ENCODE results near the gene INPP5E.

The INPP5E gene

GRCh38 chr9:136470792-136471469, 31.3 kb upstream of the INPP5E start:
- no peaks in the 10 kb centered on the region for H3K4me1 ChIP-seq (ENCODE audit: control insufficient read depth, insufficient read depth, low read length)
- no peaks in the 10 kb centered on the region for H3K27me3 ChIP-seq (ENCODE audit: control insufficient read depth, insufficient read depth, low read length)
- peaks cover 97% of the 10 kb centered on the region for H3K36me3 ChIP-seq (ENCODE audit: insufficient read depth, low read length)
- no peak overlapping the region for H3K4me2 ChIP-seq (ENCODE audit: low read length)
- H3K9ac ChIP-seq (ENCODE audit: low read depth, low read length), result no peak overlapping the region
- no peaks in the 10 kb centered on the region for H3K9me3 ChIP-seq (replicated peaks; ENCODE audit: low read length)
- H3K4me3 ChIP-seq (ENCODE audit: low read length), result no peak overlapping the region

GRCh38 chr9:136470356-136470755, 30.7 kb upstream of the INPP5E start:
- H3K4me3 ChIP-seq (ENCODE audit: low read length), result no peak overlapping the region
- H3K36me3 ChIP-seq (ENCODE audit: insufficient read depth, low read length), result peaks cover 97% of the 10 kb centered on the region
- H3K4me1 ChIP-seq (ENCODE audit: control insufficient read depth, insufficient read depth, low read length), result no peaks in the 10 kb centered on the region
- H3K9me3 ChIP-seq (replicated peaks; ENCODE audit: low read length), result no peaks in the 10 kb centered on the region
- H3K27me3 ChIP-seq (ENCODE audit: control insufficient read depth, insufficient read depth, low read length), result no peaks in the 10 kb centered on the region
- H3K4me2 ChIP-seq (ENCODE audit: low read length), result no peak overlapping the region
- no peak overlapping the region for H3K9ac ChIP-seq (ENCODE audit: low read depth, low read length)

- Histone ChIP-seq H3K9ac (ENCODE audit: low read depth, low read length) (no peak overlapping the region), H3K4me3 (ENCODE audit: low read length) (no peak overlapping the region), H3K9me3 (replicated peaks; ENCODE audit: low read length) (no peaks in the 10 kb centered on the region), H3K27me3 (ENCODE audit: control insufficient read depth, insufficient read depth, low read length) (no peaks in the 10 kb centered on the region), H3K4me1 (ENCODE audit: control insufficient read depth, insufficient read depth, low read length) (no peaks in the 10 kb centered on the region), H3K4me2 (ENCODE audit: low read length) (no peak overlapping the region), H3K36me3 (ENCODE audit: insufficient read depth, low read length) (peaks cover 97% of the 10 kb centered on the region)
These were observed 28.1 kb upstream of the INPP5E start for GRCh38 chr9:136467766-136468165.

GRCh38 chr9:136466155-136466541, 26.5 kb upstream of the INPP5E start:
- Histone ChIP-seq H3K4me2 (ENCODE audit: low read length) (no peak overlapping the region), H3K36me3 (ENCODE audit: insufficient read depth, low read length) (peaks cover 90% of the 10 kb centered on the region), H3K4me3 (ENCODE audit: low read length) (no peak overlapping the region), H3K27me3 (ENCODE audit: control insufficient read depth, insufficient read depth, low read length) (no peaks in the 10 kb centered on the region), H3K9me3 (replicated peaks; ENCODE audit: low read length) (no peaks in the 10 kb centered on the region), H3K4me1 (ENCODE audit: control insufficient read depth, insufficient read depth, low read length) (no peaks in the 10 kb centered on the region), H3K9ac (ENCODE audit: low read depth, low read length) (no peak overlapping the region)

- peaks cover 90% of the 10 kb centered on the region for H3K36me3 ChIP-seq (ENCODE audit: insufficient read depth, low read length)
- no peak overlapping the region for H3K9ac ChIP-seq (ENCODE audit: low read depth, low read length)
- H3K9me3 ChIP-seq (replicated peaks; ENCODE audit: low read length), result no peaks in the 10 kb centered on the region
- H3K4me1 ChIP-seq (ENCODE audit: control insufficient read depth, insufficient read depth, low read length), result no peaks in the 10 kb centered on the region
- H3K27me3 ChIP-seq (ENCODE audit: control insufficient read depth, insufficient read depth, low read length), result no peaks in the 10 kb centered on the region
- no peak overlapping the region for H3K4me2 ChIP-seq (ENCODE audit: low read length)
- H3K4me3 ChIP-seq (ENCODE audit: low read length), result no peak overlapping the region
These were observed 26.0 kb upstream of the INPP5E start for GRCh38 chr9:136465500-136466154.

- Histone ChIP-seq H3K4me3 (ENCODE audit: low read length) (no peak overlapping the region), H3K27me3 (ENCODE audit: control insufficient read depth, insufficient read depth, low read length) (no peaks in the 10 kb centered on the region), H3K4me2 (ENCODE audit: low read length) (no peak overlapping the region), H3K9me3 (replicated peaks; ENCODE audit: low read length) (no peaks in the 10 kb centered on the region), H3K9ac (ENCODE audit: low read depth, low read length) (no peak overlapping the region), H3K36me3 (ENCODE audit: insufficient read depth, low read length) (peaks cover 87% of the 10 kb centered on the region), H3K4me1 (ENCODE audit: control insufficient read depth, insufficient read depth, low read length) (no peaks in the 10 kb centered on the region)
These were observed 24.6 kb upstream of the INPP5E start for GRCh38 chr9:136464241-136464640.

GRCh38 chr9:136463578-136463977, 23.9 kb upstream of the INPP5E start:
- H3K4me3 ChIP-seq (ENCODE audit: low read length), result no peak overlapping the region
- H3K4me1 ChIP-seq (ENCODE audit: control insufficient read depth, insufficient read depth, low read length), result no peaks in the 10 kb centered on the region
- H3K4me2 ChIP-seq (ENCODE audit: low read length), result no peak overlapping the region
- peaks cover 87% of the 10 kb centered on the region for H3K36me3 ChIP-seq (ENCODE audit: insufficient read depth, low read length)
- no peak overlapping the region for H3K9ac ChIP-seq (ENCODE audit: low read depth, low read length)
- no peaks in the 10 kb centered on the region for H3K27me3 ChIP-seq (ENCODE audit: control insufficient read depth, insufficient read depth, low read length)
- no peaks in the 10 kb centered on the region for H3K9me3 ChIP-seq (replicated peaks; ENCODE audit: low read length)

GRCh38 chr9:136462664-136463063, 23.0 kb upstream of the INPP5E start:
- no peak overlapping the region for H3K4me2 ChIP-seq (ENCODE audit: low read length)
- H3K9me3 ChIP-seq (replicated peaks; ENCODE audit: low read length), result no peaks in the 10 kb centered on the region
- no peak overlapping the region for H3K4me3 ChIP-seq (ENCODE audit: low read length)
- H3K36me3 ChIP-seq (ENCODE audit: insufficient read depth, low read length), result peaks cover 81% of the 10 kb centered on the region
- no peaks in the 10 kb centered on the region for H3K4me1 ChIP-seq (ENCODE audit: control insufficient read depth, insufficient read depth, low read length)
- H3K9ac ChIP-seq (ENCODE audit: low read depth, low read length), result no peak overlapping the region
- H3K27me3 ChIP-seq (ENCODE audit: control insufficient read depth, insufficient read depth, low read length), result no peaks in the 10 kb centered on the region

- Histone ChIP-seq H3K36me3 (ENCODE audit: insufficient read depth, low read length) (peaks cover 79% of the 10 kb centered on the region), H3K4me3 (ENCODE audit: low read length) (no peak overlapping the region)
These were observed 21.2 kb upstream of the INPP5E start for GRCh38 chr9:136460772-136461325.

GRCh38 chr9:136459425-136459824, 19.8 kb upstream of the INPP5E start:
- H3K27me3 ChIP-seq (ENCODE audit: control insufficient read depth, insufficient read depth, low read length), result no peaks in the 10 kb centered on the region
- H3K9me3 ChIP-seq (replicated peaks; ENCODE audit: low read length), result no peaks in the 10 kb centered on the region
- H3K4me3 ChIP-seq (ENCODE audit: low read length), result no peak overlapping the region
- peaks cover 79% of the 10 kb centered on the region for H3K36me3 ChIP-seq (ENCODE audit: insufficient read depth, low read length)
- no peak overlapping the region for H3K9ac ChIP-seq (ENCODE audit: low read depth, low read length)
- H3K4me2 ChIP-seq (ENCODE audit: low read length), result no peak overlapping the region
- no peaks in the 10 kb centered on the region for H3K4me1 ChIP-seq (ENCODE audit: control insufficient read depth, insufficient read depth, low read length)

More at GRCh38 chr9:136460772-136461325, 21.2 kb upstream of the INPP5E start:
- Histone ChIP-seq H3K9me3 (replicated peaks; ENCODE audit: low read length) (no peaks in the 10 kb centered on the region), H3K27me3 (ENCODE audit: control insufficient read depth, insufficient read depth, low read length) (no peaks in the 10 kb centered on the region), H3K4me1 (ENCODE audit: control insufficient read depth, insufficient read depth, low read length) (no peaks in the 10 kb centered on the region), H3K9ac (ENCODE audit: low read depth, low read length) (no peak overlapping the region), H3K4me2 (ENCODE audit: low read length) (no peak overlapping the region)

- H3K4me1 ChIP-seq (ENCODE audit: control insufficient read depth, insufficient read depth, low read length), result no peaks in the 10 kb centered on the region
- H3K36me3 ChIP-seq (ENCODE audit: insufficient read depth, low read length), result peaks cover 74% of the 10 kb centered on the region
- no peak overlapping the region for H3K9ac ChIP-seq (ENCODE audit: low read depth, low read length)
- H3K4me2 ChIP-seq (ENCODE audit: low read length), result no peak overlapping the region
- H3K9me3 ChIP-seq (replicated peaks; ENCODE audit: low read length), result no peaks in the 10 kb centered on the region
- H3K4me3 ChIP-seq (ENCODE audit: low read length), result no peak overlapping the region
- no peaks in the 10 kb centered on the region for H3K27me3 ChIP-seq (ENCODE audit: control insufficient read depth, insufficient read depth, low read length)
These were observed 17.7 kb upstream of the INPP5E start for GRCh38 chr9:136457326-136457725.

- no peaks in the 10 kb centered on the region for H3K27me3 ChIP-seq (ENCODE audit: control insufficient read depth, insufficient read depth, low read length)
- H3K4me1 ChIP-seq (ENCODE audit: control insufficient read depth, insufficient read depth, low read length), result no peaks in the 10 kb centered on the region
- H3K36me3 ChIP-seq (ENCODE audit: insufficient read depth, low read length), result peaks cover 76% of the 10 kb centered on the region
- H3K9ac ChIP-seq (ENCODE audit: low read depth, low read length), result no peak overlapping the region
- no peak overlapping the region for H3K4me2 ChIP-seq (ENCODE audit: low read length)
- H3K4me3 ChIP-seq (ENCODE audit: low read length), result no peak overlapping the region
- no peaks in the 10 kb centered on the region for H3K9me3 ChIP-seq (replicated peaks; ENCODE audit: low read length)
These were observed 16.6 kb upstream of the INPP5E start for GRCh38 chr9:136456258-136456657.

Measured in skeletal muscle satellite cell (primary cell).